Panc1 (cell line): ENCODE results near the gene MRPL42.
"Not testable (repeated sequence)": the region's sequence is repeated elsewhere in the genome, so short reads cannot be mapped to it uniquely, and the experiment has no call there.

Experiments used
- POLR2AphosphoS5 ChIP-seq: IDR thresholded peaks from 2 replicates; pipeline ENCODE4 v1.6.1; 2012; ENCODE audit warnings: mild to moderate bottlenecking, low read depth, low read length, moderate library complexity
- SIN3A ChIP-seq: IDR thresholded peaks from 2 replicates; pipeline ENCODE4 v1.6.1; 2012; ENCODE audit warnings: low read depth, mild to moderate bottlenecking, low read length, moderate library complexity, borderline replicate concordance; ENCODE audit not compliant: insufficient read depth
- TCF7L2 ChIP-seq: IDR thresholded peaks from 2 replicates; pipeline ENCODE4 v1.6.1; 2011; ENCODE audit warnings: mild to moderate bottlenecking, low read depth, low read length, inconsistent platforms
- TF ChIP-seq, protein P1 (sequence below): fragments of 450-650 bp; IDR thresholded peaks from 2 replicates; pipeline ENCODE4 v1.5.1; 2017; ENCODE audit warnings: mild to moderate bottlenecking
- TF ChIP-seq, protein P2 (sequence below), 2 experiments: IDR thresholded peaks; 2 replicates each; pipeline ENCODE4 v1.6.1; 2011 to 2012; ENCODE audit warnings: low read depth in 2 of 2, control low read depth in 1 of 2, low read length in 1 of 2, mild to moderate bottlenecking in 1 of 2, moderate library complexity in 1 of 2; ENCODE audit not compliant: insufficient read depth in 1 of 2

DNA sequence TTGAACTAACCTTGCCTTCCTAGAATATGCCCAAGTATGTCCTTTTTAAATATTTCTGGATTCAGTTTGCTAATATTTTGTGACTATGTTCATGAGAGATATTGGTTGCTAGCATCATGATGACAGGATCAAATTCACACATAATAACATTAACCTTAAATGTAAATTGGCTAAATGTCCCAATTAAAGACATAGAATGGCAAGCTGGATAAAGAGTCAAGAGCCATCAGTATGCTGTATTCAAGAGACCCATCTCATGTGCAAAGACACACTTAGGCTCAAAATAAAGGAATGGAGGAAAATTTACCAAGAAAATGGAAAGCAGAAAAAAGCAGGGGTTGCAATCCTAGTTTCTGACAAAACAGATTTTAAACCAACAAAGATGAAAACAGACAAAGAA is 90.6 kb downstream of the MRPL42 start:
- TF ChIP-seq, protein P1, sequence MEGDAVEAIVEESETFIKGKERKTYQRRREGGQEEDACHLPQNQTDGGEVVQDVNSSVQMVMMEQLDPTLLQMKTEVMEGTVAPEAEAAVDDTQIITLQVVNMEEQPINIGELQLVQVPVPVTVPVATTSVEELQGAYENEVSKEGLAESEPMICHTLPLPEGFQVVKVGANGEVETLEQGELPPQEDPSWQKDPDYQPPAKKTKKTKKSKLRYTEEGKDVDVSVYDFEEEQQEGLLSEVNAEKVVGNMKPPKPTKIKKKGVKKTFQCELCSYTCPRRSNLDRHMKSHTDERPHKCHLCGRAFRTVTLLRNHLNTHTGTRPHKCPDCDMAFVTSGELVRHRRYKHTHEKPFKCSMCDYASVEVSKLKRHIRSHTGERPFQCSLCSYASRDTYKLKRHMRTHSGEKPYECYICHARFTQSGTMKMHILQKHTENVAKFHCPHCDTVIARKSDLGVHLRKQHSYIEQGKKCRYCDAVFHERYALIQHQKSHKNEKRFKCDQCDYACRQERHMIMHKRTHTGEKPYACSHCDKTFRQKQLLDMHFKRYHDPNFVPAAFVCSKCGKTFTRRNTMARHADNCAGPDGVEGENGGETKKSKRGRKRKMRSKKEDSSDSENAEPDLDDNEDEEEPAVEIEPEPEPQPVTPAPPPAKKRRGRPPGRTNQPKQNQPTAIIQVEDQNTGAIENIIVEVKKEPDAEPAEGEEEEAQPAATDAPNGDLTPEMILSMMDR = not testable (repeated sequence)
- TF ChIP-seq POLR2AphosphoS5, TCF7L2, SIN3A: not testable (repeated sequence)
- TF ChIP-seq, protein P2, sequence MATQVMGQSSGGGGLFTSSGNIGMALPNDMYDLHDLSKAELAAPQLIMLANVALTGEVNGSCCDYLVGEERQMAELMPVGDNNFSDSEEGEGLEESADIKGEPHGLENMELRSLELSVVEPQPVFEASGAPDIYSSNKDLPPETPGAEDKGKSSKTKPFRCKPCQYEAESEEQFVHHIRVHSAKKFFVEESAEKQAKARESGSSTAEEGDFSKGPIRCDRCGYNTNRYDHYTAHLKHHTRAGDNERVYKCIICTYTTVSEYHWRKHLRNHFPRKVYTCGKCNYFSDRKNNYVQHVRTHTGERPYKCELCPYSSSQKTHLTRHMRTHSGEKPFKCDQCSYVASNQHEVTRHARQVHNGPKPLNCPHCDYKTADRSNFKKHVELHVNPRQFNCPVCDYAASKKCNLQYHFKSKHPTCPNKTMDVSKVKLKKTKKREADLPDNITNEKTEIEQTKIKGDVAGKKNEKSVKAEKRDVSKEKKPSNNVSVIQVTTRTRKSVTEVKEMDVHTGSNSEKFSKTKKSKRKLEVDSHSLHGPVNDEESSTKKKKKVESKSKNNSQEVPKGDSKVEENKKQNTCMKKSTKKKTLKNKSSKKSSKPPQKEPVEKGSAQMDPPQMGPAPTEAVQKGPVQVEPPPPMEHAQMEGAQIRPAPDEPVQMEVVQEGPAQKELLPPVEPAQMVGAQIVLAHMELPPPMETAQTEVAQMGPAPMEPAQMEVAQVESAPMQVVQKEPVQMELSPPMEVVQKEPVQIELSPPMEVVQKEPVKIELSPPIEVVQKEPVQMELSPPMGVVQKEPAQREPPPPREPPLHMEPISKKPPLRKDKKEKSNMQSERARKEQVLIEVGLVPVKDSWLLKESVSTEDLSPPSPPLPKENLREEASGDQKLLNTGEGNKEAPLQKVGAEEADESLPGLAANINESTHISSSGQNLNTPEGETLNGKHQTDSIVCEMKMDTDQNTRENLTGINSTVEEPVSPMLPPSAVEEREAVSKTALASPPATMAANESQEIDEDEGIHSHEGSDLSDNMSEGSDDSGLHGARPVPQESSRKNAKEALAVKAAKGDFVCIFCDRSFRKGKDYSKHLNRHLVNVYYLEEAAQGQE (IDR thresholded peaks at IDR 0.05; ENCODE audit: insufficient read depth in 1 of 2, low read depth in 2 of 2, low read length in 1 of 2) = not testable (repeated sequence)
